Stimulated activated CD4-positive, alpha-beta T cell treated with anti-CD3 and anti-CD28 coated beads, Interleukin-4, amount 100 ng/mL, for 4 hours (primary cell): ENCODE results near the gene IGLON5.

Experiments used
- DNase-seq, 2 experiments: peaks; one replicate each; pipeline ENCODE4 v3.0.0-alpha.2; 2020

The IGLON5 gene

GRCh38 chr19:51318687-51319648 lies 7.5 kb downstream of the IGLON5 start:
- DNase-seq, result no peak

- no peak for DNase-seq
Measured at GRCh38 chr19:51319649-51320279, 8.3 kb downstream of the IGLON5 start.

- DNase-seq, result no peak
Measured at GRCh38 chr19:51320280-51320657, 8.8 kb downstream of the IGLON5 start.

DNA sequence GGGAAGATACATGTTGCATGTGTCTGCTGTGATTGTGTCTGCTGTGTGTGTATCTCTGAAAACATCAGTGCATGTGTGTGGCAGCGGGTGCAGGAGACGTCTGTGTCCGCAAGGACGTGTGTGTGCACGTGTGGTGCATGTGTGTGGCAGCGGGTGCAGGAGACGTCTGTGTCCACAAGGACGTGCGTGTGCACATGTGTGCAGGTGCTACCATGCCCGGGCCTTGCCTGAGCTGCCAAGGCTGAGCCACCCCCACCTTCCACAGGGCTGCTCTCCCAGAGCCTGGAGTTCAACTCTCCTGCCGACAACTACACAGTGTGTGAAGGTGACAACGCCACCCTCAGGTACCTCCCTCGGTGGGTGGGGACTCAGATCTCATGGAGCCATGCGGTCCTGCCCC lies 10.4 kb downstream of the IGLON5 start:
- no peak for DNase-seq

GRCh38 chr19:51323481-51324166 lies 12.2 kb downstream of the IGLON5 start:
- no peak for DNase-seq

GRCh38 chr19:51324167-51324481 lies 12.7 kb downstream of the IGLON5 start:
- DNase-seq, result no peak

GRCh38 chr19:51325161-51325976 lies 13.9 kb downstream of the IGLON5 start:
- no peak for DNase-seq

GRCh38 chr19:51326216-51327065 lies 15.0 kb downstream of the IGLON5 start:
- DNase-seq, result no peak

DNA sequence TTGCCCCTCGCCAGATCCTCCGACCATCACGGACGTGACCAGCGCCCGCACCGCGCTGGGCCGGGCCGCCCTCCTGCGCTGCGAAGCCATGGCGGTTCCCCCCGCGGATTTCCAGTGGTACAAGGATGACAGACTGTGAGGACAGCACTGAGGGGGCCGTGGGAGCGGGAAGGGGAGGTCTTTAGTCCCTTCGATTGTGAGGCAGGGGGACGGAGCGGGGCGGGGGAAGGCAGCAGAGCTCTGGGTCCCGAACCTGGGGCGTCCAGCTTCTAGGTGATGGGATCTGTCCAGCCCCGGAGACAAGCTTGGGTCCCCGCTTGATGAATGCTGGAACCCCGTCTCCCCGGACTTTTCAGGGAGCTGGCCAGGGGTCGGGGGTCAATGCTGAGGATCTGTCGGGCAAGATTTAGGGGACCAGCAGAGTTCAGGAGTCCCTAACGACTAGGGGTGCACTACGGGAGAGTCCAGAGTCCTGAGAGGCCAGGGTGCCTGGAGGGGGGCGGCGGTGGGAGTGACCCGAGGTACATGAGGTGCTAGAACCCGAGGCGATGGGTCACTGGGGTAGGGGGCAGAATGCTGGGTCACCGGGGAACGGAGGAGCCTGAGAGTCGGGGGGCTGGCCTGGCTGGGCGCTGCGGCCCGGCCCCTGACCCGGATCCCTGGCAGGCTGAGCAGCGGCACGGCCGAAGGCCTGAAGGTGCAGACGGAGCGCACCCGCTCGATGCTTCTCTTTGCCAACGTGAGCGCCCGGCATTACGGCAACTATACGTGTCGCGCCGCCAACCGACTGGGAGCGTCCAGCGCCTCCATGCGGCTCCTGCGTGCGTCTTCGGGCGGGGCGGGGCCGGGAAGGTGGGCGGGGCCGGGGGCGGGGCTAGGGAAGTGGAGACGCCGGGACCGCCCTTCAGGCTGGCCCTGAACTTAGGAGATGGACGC lies 15.9 kb downstream of the IGLON5 start:
- peak; percentile 27 to 50 for DNase-seq

- no peak for DNase-seq
Measured at GRCh38 chr19:51329411-51329810, 18.0 kb downstream of the IGLON5 start.

DNA sequence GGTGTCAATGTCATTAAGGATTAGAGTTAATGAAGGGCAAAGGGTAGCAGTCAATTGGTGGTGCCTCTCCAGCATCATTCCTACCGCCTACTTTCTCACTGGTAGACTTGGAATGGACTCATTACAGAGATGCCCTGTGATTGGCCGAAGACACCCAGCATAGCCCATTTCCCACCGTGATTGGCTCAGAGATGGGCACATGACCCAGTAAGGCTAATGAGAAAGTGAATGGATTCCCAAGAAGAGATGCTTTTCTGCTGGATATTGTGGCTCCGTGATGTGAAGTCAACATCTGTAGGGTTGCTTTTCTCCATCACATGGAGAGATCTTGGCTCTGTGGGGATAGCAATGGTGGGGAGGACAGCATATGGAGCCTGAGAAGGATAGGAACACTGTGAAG lies 18.9 kb downstream of the IGLON5 start:
- no peak for DNase-seq

DNA sequence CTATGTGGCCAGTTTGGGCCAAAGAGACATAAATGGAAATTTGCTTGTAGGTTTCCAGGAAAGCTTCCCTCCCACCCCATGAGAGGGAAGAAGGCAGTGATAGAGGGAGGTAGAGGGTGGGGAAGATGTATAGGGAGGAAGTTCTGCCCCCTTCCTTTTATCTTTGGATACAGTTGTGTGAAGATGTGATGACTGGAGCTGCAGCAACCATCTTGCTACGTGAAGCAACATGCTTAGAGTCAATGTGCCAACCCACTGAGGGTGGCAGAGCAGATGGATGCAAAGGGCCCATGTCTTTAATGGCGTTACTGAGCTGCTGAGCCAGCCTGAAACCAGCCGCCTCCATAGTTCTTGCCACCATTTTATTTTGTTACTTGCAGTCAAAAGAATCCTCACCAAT lies 19.7 kb downstream of the IGLON5 start:
- DNase-seq, result no peak

DNA sequence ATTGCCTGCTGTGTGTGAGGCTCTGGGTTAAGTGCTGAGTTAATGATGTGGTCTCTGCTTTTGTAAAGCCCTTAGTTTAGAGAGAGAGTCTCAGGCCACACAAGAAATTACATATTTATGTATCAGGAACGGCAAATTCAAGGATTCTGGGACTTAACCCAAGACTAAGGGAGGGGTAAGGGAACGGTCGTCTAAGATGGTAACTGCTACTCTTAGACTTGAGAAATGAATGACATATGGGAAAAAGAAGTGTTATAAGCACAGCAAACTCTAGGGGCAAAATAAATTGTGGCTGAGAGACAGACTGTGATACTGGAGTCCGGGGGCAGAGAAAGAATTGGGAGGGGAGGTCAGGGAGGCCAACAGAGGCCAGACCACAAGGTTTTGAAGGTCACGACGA lies 20.3 kb downstream of the IGLON5 start:
- no peak for DNase-seq

DNA sequence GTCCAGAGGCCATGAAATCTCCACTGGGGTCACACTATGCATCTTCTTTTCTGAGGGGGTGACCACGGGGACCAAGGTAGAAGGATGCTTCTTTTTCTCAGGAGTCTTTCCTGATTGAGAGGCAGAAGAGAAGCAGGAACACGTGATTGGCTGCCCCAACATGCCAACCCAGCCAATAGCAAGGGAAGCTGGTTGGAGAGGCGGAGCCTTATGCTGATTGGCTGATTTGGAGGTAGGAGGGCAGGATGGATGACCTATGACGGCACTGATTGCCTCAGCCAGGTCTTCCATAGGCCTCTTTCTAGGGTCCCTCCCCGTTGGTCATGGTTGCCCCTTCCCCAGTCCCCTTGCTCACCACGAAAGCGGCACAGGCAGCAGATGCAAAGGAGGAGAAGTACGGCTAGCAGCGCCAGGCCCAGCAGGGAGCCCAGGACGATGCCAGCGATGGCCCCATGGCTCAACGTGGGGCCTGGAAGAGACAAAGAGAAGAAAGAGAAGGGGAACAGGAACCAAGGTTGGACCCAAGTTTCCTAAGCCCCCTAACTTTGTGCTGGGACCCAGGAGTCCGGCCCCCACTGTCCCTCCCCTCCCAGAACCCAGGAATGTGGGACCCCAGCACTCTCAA lies 22.5 kb downstream of the IGLON5 start:
- no peak for DNase-seq

DNA sequence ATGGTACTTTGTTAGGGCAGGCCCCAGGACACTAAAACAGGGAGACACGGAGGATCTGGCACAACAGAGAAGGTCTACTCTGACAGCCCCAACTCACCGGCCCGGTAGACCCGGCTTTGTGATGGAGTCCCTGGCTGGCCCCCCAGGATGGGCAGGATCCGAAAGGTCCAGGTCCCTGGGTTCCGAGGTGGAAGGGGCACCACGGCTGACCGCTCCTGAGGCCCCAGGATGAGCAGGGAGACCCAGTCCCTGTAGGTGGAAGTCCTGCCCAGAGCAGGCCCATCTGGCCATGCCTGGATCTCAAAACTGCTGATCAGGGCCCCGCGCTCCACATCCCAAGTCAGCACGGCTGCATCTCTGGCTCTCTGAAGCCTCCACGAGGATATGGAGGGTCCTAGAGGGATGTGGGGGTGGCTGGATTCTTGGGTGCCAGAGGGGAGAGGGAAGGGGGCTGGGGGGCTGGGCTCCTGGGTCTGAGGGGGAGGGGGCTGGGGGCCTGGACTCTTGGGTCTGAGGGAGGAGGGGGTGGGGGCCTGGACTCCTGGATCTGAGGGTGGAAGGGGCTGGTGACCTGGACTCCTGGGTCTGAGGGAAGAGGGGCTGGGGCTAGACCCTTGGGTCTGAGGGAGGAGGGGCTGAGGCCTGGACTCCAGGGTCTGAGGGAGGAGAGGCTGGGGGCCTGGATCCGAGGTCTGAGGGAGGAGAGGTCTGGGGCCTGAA lies 25.9 kb downstream of the IGLON5 start:
- DNase-seq, result no peak

DNA sequence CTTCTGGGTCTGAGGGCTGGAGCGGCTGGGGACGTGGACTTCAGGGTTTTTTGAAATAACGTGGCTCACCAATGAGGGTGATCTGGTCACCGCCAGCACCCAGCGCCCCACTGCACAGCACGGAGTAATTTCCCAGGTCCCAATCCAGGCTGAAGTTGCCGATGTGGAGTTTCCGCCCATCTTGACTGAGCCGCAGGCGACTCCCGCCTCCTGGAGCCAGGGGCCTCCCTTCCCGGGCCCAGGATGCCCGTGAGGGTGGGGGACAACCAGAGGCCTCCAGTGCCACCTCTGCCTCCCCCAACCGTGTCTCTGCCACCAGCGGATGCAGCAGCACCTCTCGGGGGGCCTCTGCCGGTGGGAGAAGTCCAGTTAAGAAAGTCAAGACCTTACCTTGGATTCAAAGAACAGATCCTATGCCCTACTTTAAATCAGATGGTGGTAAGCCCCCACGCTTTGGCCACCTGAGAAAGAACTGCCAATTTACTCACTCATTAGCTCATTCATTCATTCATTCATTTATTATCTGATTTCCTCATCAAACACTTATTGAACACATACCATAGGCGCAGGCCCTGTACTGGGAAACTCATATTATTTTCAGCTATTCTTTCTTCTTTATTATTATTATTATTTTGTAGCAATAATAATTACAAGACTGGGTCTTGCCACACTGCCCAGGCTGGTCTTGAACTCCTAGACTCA lies 26.6 kb downstream of the IGLON5 start:
- no peak for DNase-seq

- peak; percentile 80 to 90 for DNase-seq
Measured at GRCh38 chr19:51338563-51339312, 27.3 kb downstream of the IGLON5 start.

GRCh38 chr19:51339313-51339686 lies 27.9 kb downstream of the IGLON5 start:
- DNase-seq, result no peak
